Neural cell (in vitro differentiated cells): ENCODE data around the gene PEX3.

Experiments used
- CTCF ChIP-seq: fragments of 450-650 bp; IDR thresholded peaks from 2 replicates; pipeline ENCODE4 v1.5.1; 2014; ENCODE audit warnings: antibody characterized with exemption, mild to moderate bottlenecking, moderate library complexity; ENCODE audit not compliant: poor library complexity, severe bottlenecking
- EP300 ChIP-seq: fragments of 450-650 bp; conservative IDR thresholded peaks from 2 replicates; pipeline ENCODE4 v1.6.1; 2014; ENCODE audit warnings: antibody characterized with exemption, mild to moderate bottlenecking, moderate library complexity; ENCODE audit not compliant: poor library complexity, severe bottlenecking
- EZH2 ChIP-seq: fragments of 200-600, 300-800 bp; shearing (Covaris generic), sonication (generic); IDR thresholded peaks from 2 replicates; pipeline ENCODE4 v1.6.1; 2014; ENCODE audit warnings: antibody characterized with exemption, low read length, borderline replicate concordance, mild to moderate bottlenecking; ENCODE audit not compliant: insufficient read depth, poor library complexity, severe bottlenecking
- MXI1 ChIP-seq: fragments of 450-650 bp; conservative IDR thresholded peaks from 2 replicates; pipeline ENCODE4 v1.6.1; 2014; ENCODE audit warnings: antibody characterized with exemption, mild to moderate bottlenecking; ENCODE audit not compliant: poor library complexity, severe bottlenecking
- POLR2AphosphoS5 ChIP-seq: IDR thresholded peaks from 2 replicates; pipeline ENCODE4 v1.6.1; 2012
- RAD21 ChIP-seq: fragments of 450-650 bp; conservative IDR thresholded peaks from 2 replicates; pipeline ENCODE4 v1.6.1; 2014; ENCODE audit warnings: antibody characterized with exemption, mild to moderate bottlenecking, moderate library complexity
- REST ChIP-seq: IDR thresholded peaks from 2 replicates; pipeline ENCODE4 v1.6.1; 2012; ENCODE audit warnings: borderline replicate concordance
- SMC3 ChIP-seq: fragments of 450-650 bp; conservative IDR thresholded peaks from 2 replicates; pipeline ENCODE4 v1.6.1; 2014; ENCODE audit warnings: antibody characterized with exemption, mild to moderate bottlenecking, moderate library complexity; ENCODE audit not compliant: poor library complexity
- TAF1 ChIP-seq: IDR thresholded peaks from 2 replicates; pipeline ENCODE4 v1.6.1; 2012; ENCODE audit warnings: low read depth

- TF ChIP-seq EZH2 (no peak), CTCF (no peak), RAD21 (no peak), REST (no peak), POLR2AphosphoS5 (no peak), EP300 (no peak), TAF1 (no peak), MXI1 (no peak), SMC3 (no peak)
Measured at GRCh38 chr6:143536461-143536865, 85.9 kb downstream of the PEX3 start.
